Endothelial cell of umbilical vein (primary cell): Measurements from ENCODE around the gene P3H2. TPM values are rescaled to one million over a fixed set of nuclear protein-coding genes. Genes with fewer than 3 reads are reported as not detected.
"Not testable (repeated sequence)": the region's sequence is repeated elsewhere in the genome, so short reads cannot be mapped to it uniquely, and the experiment has no call there.

Experiments
- BruUV-seq: library from RNA; stranded (reverse); fragments of 400-500 nt; replicated peaks from 2 replicates; lab custom pipeline; 2021; lab: Mats Ljungman, UMichigan
- CTCF ChIA-PET: fragments of 300-600, 350-600 bp; sonication (Branson Sonifier 250); formaldehyde crosslinking; loops from one replicate; lab custom pipeline; 2021; ENCODE audit warnings: antibody characterized with exemption, inconsistent platforms; lab: Charles Lee
- POLR2A ChIA-PET: fragments of 300-600, 350-600 bp; sonication (Branson Sonifier 250); formaldehyde crosslinking; loops from one replicate; lab custom pipeline; 2021; ENCODE audit warnings: antibody characterized with exemption, inconsistent platforms; lab: Charles Lee
- DNase-seq: peaks from one replicate; pipeline ENCODE4 v3.0.0-alpha.2; 2011; ENCODE audit warnings: low read depth, low spot score
- FAIRE-seq: peaks from 2 replicates; lab custom pipeline; 2011; peaks lifted over from hg19 to GRCh38; lab: Jason Lieb, UNC
- H2AFZ ChIP-seq: 2 replicates; pipeline ENCODE4 v1.6.0; 2012; ENCODE audit warnings: low read depth, low read length, control low read depth, inconsistent platforms
- H3K27ac ChIP-seq: 2 replicates; pipeline ENCODE4 v1.5.1; 2011; ENCODE audit warnings: low read depth, mild to moderate bottlenecking, control low read depth, low read length, moderate library complexity; ENCODE audit not compliant: insufficient read depth
- H3K27me3 ChIP-seq, 2 experiments: 2 replicates each; pipeline versions ENCODE4 v1.6.0 to v1.6.1; 2011; ENCODE audit warnings: low read length in 2 of 2, mixed read lengths in 1 of 2; ENCODE audit not compliant: control insufficient read depth in 2 of 2, insufficient read depth in 2 of 2
- H3K36me3 ChIP-seq, 2 experiments: 2 replicates in 1 of 2; 3 replicates in 1 of 2; pipeline ENCODE4 v1.5.1; 2011; ENCODE audit warnings: low read length in 2 of 2, mild to moderate bottlenecking in 1 of 2, moderate library complexity in 1 of 2; ENCODE audit not compliant: control insufficient read depth in 2 of 2, insufficient read depth in 2 of 2; ENCODE audit errors: extremely low read depth in 1 of 2
- H3K4me1 ChIP-seq: 3 replicates; pipeline ENCODE4 v1.5.1; 2011; ENCODE audit warnings: mild to moderate bottlenecking, low read length; ENCODE audit not compliant: control insufficient read depth, insufficient read depth; ENCODE audit errors: extremely low read depth
- H3K4me2 ChIP-seq: 2 replicates; pipeline ENCODE4 v1.6.1; 2011; ENCODE audit warnings: low read length, control low read depth, mixed read lengths; ENCODE audit not compliant: insufficient read depth
- H3K4me3 ChIP-seq, 3 experiments: fragments of 200-600 bp in 1 of 3; sonication (generic), shearing (Covaris generic) in 1 of 3; replicated peaks in 1 of 3; 2 replicates each; pipeline ENCODE4 v1.5.1; 2011 to 2016; ENCODE audit warnings: control low read depth in 3 of 3, low read length in 3 of 3, mild to moderate bottlenecking in 2 of 3, inconsistent platforms in 1 of 3, low read depth in 1 of 3, moderate library complexity in 1 of 3; ENCODE audit not compliant: insufficient read depth in 1 of 3
- H3K79me2 ChIP-seq: 2 replicates; pipeline ENCODE4 v1.6.0; 2012; ENCODE audit warnings: low read length, inconsistent platforms; ENCODE audit not compliant: control insufficient read depth, insufficient read depth
- H3K9ac ChIP-seq: replicated peaks from 2 replicates; pipeline ENCODE3; 2011; ENCODE audit warnings: low read length, control low read depth; ENCODE audit not compliant: insufficient read depth; ENCODE audit errors: extremely low read depth
- H3K9me1 ChIP-seq: replicated peaks from 3 replicates; pipeline ENCODE4 v1.6.0; 2011; ENCODE audit warnings: mild to moderate bottlenecking, low read length; ENCODE audit not compliant: control insufficient read depth, insufficient read depth; ENCODE audit errors: extremely low read depth
- H3K9me3 ChIP-seq: replicated peaks from 2 replicates; pipeline ENCODE4 v1.5.1; 2012; ENCODE audit warnings: low read length, inconsistent platforms; ENCODE audit not compliant: control insufficient read depth, insufficient read depth
- H4K20me1 ChIP-seq: replicated peaks from 2 replicates; pipeline ENCODE3; 2011; ENCODE audit warnings: mild to moderate bottlenecking, low read length; ENCODE audit not compliant: control insufficient read depth, insufficient read depth; ENCODE audit errors: extremely low read depth
- EZH2 ChIP-seq: IDR thresholded peaks from 2 replicates; pipeline ENCODE4 v1.6.1; 2012; ENCODE audit warnings: borderline replicate concordance, low read depth, mild to moderate bottlenecking, moderate library complexity, low read length, inconsistent platforms; ENCODE audit not compliant: severe bottlenecking
- FOS ChIP-seq: IDR thresholded peaks from 2 replicates; pipeline ENCODE4 v1.6.1; 2011; ENCODE audit warnings: mild to moderate bottlenecking, low read length, moderate library complexity, borderline replicate concordance; ENCODE audit not compliant: insufficient read depth
- GATA2 ChIP-seq: IDR thresholded peaks from 2 replicates; pipeline ENCODE4 v1.7.0; 2011; ENCODE audit warnings: low read depth, mild to moderate bottlenecking, moderate library complexity, mixed read lengths, low read length; ENCODE audit not compliant: insufficient read length, insufficient read depth
- JUN ChIP-seq: IDR thresholded peaks from 2 replicates; pipeline ENCODE4 v1.6.1; 2011; ENCODE audit warnings: borderline replicate concordance, low read depth; ENCODE audit not compliant: insufficient read length, insufficient read depth
- MYC ChIP-seq: IDR thresholded peaks from one replicate; pipeline ENCODE4 v1.6.1; 2011; ENCODE audit warnings: mild to moderate bottlenecking, low read depth, low read length
- POLR2A ChIP-seq: IDR thresholded peaks from 2 replicates; pipeline ENCODE4 v1.6.1; 2012; ENCODE audit warnings: low read depth, mild to moderate bottlenecking, control low read depth, low read length
- POLR2AphosphoS5 ChIP-seq: IDR thresholded peaks from 2 replicates; pipeline ENCODE4 v1.6.1; 2012; ENCODE audit warnings: low read depth, mild to moderate bottlenecking, control low read depth, low read length, moderate library complexity; ENCODE audit not compliant: insufficient read depth
- dilution Hi-C: fragments of 300-500 bp; cut with MboI; formaldehyde crosslinking; loops from one replicate; pipeline ENCODE4 v1.15.0; 2019; ENCODE audit warnings: low sequenced_read_pairs; ENCODE audit not compliant: extremely low pct_ligation_motif_present
- intact Hi-C: fragments of 100-400 bp; cut with micrococcal nuclease; formaldehyde crosslinking; loops from one replicate; pipeline ENCODE4 v1.10.0; 2022
- polyA plus RNA-seq, 4 experiments: library from polyadenylated mRNA; depleted of rRNA in 3 of 4; stranded (reverse) in 3 of 4; unstranded in 1 of 4; fragments of >200 nt; gene quantifications; 2 replicates each; pipeline versions ENCODE4 v1.2.1 to v1.2.3, GENCODE V29; 2011 to 2012; ENCODE audit warnings: missing spikeins in 1 of 4
- total RNA-seq: library from RNA; stranded (reverse); gene quantifications from 2 replicates; pipeline ENCODE4 v1.2.3, GENCODE V29; 2021
- TF ChIP-seq, protein P1 (sequence below): IDR thresholded peaks from 2 replicates; pipeline ENCODE4 v1.6.1; 2011; ENCODE audit not compliant: insufficient read depth, insufficient read length
- TF ChIP-seq, protein P2 (sequence below), 2 donors: IDR thresholded peaks; 1 replicate in 1 of 2; 2 replicates in 1 of 2; pipeline ENCODE4 v1.5.1; 2011; ENCODE audit warnings: low read length in 2 of 2, mild to moderate bottlenecking in 2 of 2, moderate library complexity in 2 of 2, control low read depth in 1 of 2, inconsistent platforms in 1 of 2, low read depth in 1 of 2; ENCODE audit not compliant: insufficient read depth in 1 of 2; ENCODE audit errors: extremely low read depth in 1 of 2

Gene P3H2
- total and polyA plus RNA-seq, 2 donors (not counting 3 experiments of a cell fraction or from before 2014, with no cell fraction given): 6.6 to 6.8 TPM

DNA sequence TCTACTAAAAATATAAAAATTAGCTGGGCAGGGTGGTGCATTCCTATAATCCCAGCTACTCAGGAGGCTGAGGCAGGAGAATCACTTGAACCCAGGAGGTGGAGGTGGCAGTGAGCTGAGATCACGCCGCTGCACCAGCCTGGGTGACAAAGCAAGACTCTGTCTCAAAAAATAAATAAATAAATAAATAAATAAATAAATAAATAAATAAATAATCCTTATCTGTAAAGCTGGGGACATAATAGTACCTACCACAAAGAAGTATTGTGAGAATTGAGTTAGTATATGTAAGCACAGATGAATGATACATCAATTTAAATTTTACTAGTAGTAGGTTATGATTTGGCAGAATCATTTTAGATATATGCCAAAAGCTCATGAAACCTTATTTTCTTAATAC lies 41.5 kb downstream of the P3H2 start:
- H3K9me1 ChIP-seq, H3K79me2 ChIP-seq, H3K9me3 ChIP-seq, H3K4me3 ChIP-seq, H3K9ac ChIP-seq, DNase-seq, FAIRE-seq, H2AFZ ChIP-seq, dilution Hi-C loops, H3K36me3 ChIP-seq, H3K27ac ChIP-seq, H3K27me3 ChIP-seq, H3K4me2 ChIP-seq, intact Hi-C loops, BruUV-seq, H4K20me1 ChIP-seq: not testable (repeated sequence)
- CTCF ChIA-PET: interaction anchor here (1.1 kb wide), 1 partner anchor 805 kb away, joined by 3 read pairs; no protein-coding TSS in a partner anchor
- POLR2A ChIA-PET: interaction anchor here (0.5 kb wide), 1 partner anchor 13 kb away, joined by 3 read pairs; no protein-coding TSS in a partner anchor
- peaks cover 16% of the 10 kb centered on the region for H3K4me1 ChIP-seq

DNA sequence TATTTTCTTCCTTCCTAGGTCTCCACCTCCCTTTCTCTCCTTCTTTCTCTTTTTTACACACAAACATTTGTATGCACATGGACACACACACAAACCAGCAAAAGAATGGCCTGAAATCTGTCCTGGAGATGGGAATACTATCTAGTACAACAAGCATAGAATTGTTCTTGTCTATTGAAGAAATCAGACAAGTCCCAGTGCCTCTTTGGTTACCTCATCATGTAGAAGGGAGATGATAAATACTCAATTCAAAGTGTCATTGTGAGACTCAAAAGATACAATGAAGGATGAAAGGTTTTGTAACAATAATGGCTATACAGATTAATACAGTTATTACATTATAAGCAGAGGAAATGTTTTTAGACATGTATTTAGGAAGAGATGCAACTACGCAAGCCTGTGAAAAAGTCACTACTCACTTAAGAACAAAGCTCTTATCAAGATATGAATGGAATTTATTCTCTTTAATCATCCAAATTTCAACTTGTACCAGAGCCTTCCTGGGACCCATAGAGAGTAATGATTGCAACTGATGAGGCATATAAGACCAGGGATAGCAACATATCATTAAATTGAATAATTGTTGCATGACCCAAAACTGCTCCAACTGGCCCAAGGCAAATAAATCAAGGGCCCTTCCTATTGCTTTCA lies 43.2 kb downstream of the P3H2 start:
- Histone ChIP-seq H3K9me3 (no peaks in the 10 kb centered on the region), H3K4me2 (no peak overlapping the region), H3K27ac (peak overlapping the region; percentile 67), H3K4me1 (peaks cover 21% of the 10 kb centered on the region), H3K9ac (no peak overlapping the region), H3K36me3 (no peaks in the 10 kb centered on the region), H3K9me1 (no peaks in the 10 kb centered on the region), H4K20me1 (no peaks in the 10 kb centered on the region), H3K79me2 (no peaks in the 10 kb centered on the region), H2AFZ (peak overlapping the region; percentile 72), H3K4me3 (no peak overlapping the region), H3K27me3 (no peaks in the 10 kb centered on the region)
- CTCF ChIA-PET: interaction anchor here (0.6 to 1.6 kb wide), 2 partner anchors 11 to 43 kb away, joined by 3 to 9 read pairs; partner anchors contain the start of gene P3H2
- DNase-seq (no peak), FAIRE-seq (peak; percentile 28)
- intact Hi-C loops: loop anchor here (1.0 to 2.0 kb wide), 3 partner anchors 15 to 489 kb away; no protein-coding TSS in a partner anchor
- dilution Hi-C loops: no loop called here
- POLR2A ChIA-PET: no interaction called here
- TF ChIP-seq EZH2 (no peak), MYC (no peak), POLR2A (no peak), FOS (no peak), GATA2 (no peak), POLR2AphosphoS5 (no peak), JUN (no peak)
- TF ChIP-seq, protein P1, sequence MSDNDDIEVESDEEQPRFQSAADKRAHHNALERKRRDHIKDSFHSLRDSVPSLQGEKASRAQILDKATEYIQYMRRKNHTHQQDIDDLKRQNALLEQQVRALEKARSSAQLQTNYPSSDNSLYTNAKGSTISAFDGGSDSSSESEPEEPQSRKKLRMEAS: no peak
- TF ChIP-seq, protein P2, sequence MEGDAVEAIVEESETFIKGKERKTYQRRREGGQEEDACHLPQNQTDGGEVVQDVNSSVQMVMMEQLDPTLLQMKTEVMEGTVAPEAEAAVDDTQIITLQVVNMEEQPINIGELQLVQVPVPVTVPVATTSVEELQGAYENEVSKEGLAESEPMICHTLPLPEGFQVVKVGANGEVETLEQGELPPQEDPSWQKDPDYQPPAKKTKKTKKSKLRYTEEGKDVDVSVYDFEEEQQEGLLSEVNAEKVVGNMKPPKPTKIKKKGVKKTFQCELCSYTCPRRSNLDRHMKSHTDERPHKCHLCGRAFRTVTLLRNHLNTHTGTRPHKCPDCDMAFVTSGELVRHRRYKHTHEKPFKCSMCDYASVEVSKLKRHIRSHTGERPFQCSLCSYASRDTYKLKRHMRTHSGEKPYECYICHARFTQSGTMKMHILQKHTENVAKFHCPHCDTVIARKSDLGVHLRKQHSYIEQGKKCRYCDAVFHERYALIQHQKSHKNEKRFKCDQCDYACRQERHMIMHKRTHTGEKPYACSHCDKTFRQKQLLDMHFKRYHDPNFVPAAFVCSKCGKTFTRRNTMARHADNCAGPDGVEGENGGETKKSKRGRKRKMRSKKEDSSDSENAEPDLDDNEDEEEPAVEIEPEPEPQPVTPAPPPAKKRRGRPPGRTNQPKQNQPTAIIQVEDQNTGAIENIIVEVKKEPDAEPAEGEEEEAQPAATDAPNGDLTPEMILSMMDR (IDR thresholded peaks at IDR 0.05; ENCODE audit: extremely low read depth in 1 of 2, insufficient read depth in 1 of 2, low read depth in 1 of 2, low read length in 2 of 2): no peak
- BruUV-seq: TSS peak; percentile 62
